HTR-8/SVneo (cell line): ENCODE measurements around the gene SH2D1B.
"Not testable (repeated sequence)": the region's sequence is repeated elsewhere in the genome, so short reads cannot be mapped to it uniquely, and the experiment has no call there.

ENCODE experiments used
- DNase-seq: peaks from one replicate; pipeline ENCODE4 v3.0.0; 2011; ENCODE audit warnings: low spot score, mixed read lengths; ENCODE audit not compliant: insufficient read length
- FAIRE-seq: peaks from 2 replicates; lab custom pipeline; 2011; peaks lifted over from hg19 to GRCh38; lab: Jason Lieb, UNC

SH2D1B gene

GRCh38 chr1:162366149-162366548, 45.8 kb downstream of the SH2D1B start:
- no peak for DNase-seq
- FAIRE-seq: no peak

DNA sequence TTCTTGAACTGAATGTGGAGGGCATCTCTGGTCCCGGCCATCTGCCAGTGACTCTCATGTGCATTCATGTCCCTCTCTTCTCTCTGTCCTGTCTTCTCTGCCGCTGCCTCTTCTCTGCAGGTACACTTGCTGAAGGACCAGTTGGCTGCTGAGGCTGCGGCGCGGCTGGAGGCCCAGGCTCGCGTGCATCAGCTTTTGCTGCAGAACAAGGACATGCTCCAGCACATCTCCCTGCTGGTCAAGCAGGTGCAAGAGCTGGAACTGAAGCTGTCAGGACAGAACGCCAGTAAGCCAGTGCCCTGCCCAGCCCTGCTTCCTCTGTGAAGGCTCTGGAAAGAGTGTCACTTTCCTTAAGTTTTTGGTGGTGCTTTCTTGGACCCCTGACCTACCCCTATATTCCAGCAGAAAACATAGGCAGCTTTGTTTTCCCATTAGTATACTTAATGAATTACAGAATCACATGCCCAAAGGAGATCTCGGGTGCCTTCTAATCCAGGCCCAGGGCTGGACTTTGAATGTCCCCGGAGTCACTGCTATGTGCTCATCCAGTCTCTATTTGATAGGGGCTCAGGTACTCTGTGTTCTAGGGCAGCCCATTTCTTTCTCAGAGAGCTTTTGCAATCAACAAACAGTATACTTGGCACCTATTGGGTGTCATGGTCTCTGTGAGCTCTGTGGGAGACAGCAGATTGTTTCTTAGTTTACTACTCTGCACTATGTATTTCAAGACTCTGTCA, 46.5 kb downstream of the SH2D1B start:
- FAIRE-seq (no peak), DNase-seq (no peak)

- FAIRE-seq: no peak
Measured at GRCh38 chr1:162364498-162364897, 47.4 kb downstream of the SH2D1B start.

DNA sequence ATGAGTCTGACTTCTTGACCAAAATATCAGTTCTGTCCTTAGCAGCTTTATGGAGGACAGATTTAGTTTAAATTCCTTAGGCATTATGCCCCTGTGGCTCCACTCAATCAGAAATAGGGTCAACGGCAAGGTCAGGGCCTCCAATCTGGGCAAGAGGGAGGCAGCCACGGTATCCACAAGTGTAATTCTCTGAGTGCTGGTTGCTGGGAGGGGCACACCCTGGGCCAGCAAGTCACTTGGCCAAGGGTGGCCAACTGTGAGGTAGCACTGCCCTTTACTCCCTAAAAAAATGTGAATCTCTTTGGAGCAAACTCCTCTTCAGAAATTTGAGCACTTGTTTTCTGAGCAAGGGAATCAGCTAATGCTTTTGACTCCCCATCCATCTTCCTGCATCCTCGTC, 48.1 kb downstream of the SH2D1B start:
- DNase-seq (no peak), FAIRE-seq (no peak)

More at GRCh38 chr1:162364498-162364897, 47.4 kb downstream of the SH2D1B start:
- no peak for DNase-seq

DNA sequence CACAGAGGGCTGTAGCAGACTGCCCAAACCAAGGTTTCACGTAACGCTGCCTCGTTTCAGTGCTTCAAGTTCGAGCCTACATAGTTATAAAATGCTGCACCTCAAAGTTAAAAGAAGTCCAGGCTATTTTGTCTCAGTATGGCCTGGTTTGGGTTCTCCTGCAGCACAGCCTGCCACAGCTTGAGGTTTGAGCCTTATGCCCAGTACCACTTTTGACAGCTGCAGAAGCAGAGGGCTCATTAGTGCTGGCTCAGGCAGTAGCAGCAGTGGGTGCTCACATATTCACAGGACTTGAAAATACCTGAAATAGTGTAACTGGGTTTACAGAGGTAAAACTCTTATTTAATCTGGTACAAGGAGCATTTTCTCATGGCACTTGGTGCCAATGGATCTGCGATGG, 50.6 kb downstream of the SH2D1B start:
- FAIRE-seq (no peak), DNase-seq (no peak)

GRCh38 chr1:162360874-162361260, 51.1 kb downstream of the SH2D1B start:
- FAIRE-seq: no peak
- DNase-seq: no peak

- no peak for FAIRE-seq
- DNase-seq: no peak
Measured at GRCh38 chr1:162360237-162360873, 51.6 kb downstream of the SH2D1B start.

GRCh38 chr1:162359523-162360236, 52.3 kb downstream of the SH2D1B start:
- FAIRE-seq (no peak), DNase-seq (no peak)

DNA sequence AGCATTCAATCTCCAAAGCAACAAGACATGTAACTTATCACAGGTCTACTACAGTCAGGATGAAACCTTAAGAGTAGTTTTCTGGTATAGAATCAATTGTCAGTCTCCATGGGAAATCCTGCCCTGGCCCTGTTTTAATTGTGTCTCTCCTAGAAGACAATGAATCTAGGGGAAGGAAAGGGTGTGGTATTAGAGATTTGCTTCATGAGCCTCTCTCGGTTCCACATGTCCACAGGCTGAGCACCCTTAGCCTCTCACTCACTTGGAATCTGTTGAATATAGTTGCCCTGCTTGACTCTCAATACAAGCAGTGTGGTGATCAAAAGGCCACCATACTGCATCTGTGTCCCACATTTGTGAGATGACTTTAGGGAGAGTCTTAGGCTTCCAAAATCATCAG, 53.0 kb downstream of the SH2D1B start:
- DNase-seq (no peak), FAIRE-seq (no peak)

DNA sequence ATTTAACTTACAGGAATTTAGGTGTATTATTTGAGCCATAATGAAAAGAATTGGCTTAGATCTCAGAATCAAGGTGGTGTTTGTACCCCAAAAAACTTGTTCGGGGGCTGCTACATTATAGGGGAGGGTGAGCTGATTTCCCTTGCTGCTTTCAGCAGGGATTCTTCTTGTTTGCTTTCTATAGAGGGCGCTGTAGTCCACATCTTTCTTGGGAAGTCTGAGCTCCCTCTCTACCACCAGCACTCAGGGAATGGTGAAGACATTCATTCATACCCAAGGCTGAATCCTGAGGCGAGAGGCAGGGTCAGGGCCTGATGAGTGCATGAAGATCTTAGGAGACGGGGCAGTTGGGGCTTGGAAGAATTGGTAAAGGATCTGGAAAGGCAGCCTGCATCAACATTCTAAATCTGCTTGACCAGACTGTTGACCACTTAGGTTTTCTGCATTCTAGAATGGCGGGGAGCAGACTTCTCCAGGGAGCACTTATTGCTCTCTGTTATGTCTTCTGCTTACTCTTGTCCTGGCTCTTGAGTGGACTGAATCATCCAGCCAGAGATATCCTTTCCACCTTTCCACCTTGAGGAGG, 54.2 kb downstream of the SH2D1B start:
- FAIRE-seq (no peak), DNase-seq (peak; percentile 36)

GRCh38 chr1:162353702-162354101, 58.2 kb downstream of the SH2D1B start:
- FAIRE-seq: no peak
- DNase-seq: no peak

GRCh38 chr1:162353078-162353477, 58.9 kb downstream of the SH2D1B start:
- no peak for FAIRE-seq

GRCh38 chr1:162351874-162352273, 60.1 kb downstream of the SH2D1B start:
- FAIRE-seq, DNase-seq: not testable (repeated sequence)

More at GRCh38 chr1:162353078-162353477, 58.9 kb downstream of the SH2D1B start:
- DNase-seq: no peak

DNA sequence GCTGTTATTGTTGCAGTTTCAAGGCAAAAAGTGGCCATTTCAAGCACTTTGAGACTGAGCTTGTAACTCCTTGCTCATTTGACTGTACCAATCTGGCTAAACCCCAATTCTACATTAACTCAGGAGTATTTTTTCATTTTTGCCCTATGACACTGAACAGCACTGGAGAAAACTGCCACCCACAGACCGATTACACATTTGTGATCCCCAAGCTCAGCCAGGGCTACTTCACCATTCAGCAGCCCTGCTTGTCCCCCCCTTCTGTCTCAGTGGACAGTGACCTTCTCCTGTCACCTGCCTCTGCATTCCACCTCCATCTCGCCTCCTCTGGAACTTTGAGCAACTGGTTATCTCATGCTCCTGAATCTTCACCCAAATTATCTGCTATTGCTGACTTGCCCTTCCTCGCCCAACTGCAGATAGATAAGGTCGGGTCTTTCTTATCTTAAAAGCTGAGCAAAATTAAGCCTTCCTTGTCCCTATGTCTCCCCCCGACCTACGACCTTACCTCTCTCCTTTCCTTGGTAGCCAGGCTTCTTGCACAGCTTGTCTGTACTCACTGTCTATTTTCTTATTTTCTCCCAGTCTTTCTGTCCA, 60.6 kb downstream of the SH2D1B start:
- no peak for FAIRE-seq
- DNase-seq: no peak

- FAIRE-seq: no peak
- DNase-seq: peak; percentile 57
Measured at GRCh38 chr1:162349635-162350330, 62.2 kb downstream of the SH2D1B start.

DNA sequence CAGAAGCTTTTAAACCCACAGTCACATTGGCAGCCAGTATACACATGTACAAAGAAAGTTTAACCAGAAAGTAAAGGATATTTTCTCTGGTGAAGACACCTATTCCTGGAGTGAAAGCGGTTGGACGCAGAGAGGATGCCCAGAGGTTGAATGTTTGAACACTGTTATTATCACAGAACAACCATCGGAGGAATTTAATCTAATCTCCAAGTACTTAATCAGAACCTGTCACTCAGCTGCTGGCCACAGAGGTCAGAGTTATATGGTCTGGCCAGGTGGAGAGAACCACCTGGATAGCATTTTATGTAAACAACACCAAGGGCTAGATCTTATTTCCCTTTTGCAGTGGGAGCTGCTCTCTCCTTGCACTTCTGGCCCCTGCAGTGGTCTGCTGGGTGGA, 64.7 kb downstream of the SH2D1B start:
- DNase-seq (no peak), FAIRE-seq (no peak)
